ENCODE measurements around the gene TOP3B. TPM values are rescaled to one million over a fixed set of nuclear protein-coding genes. Genes with fewer than 3 reads are reported as not detected.
A peak's percentile ranks its signal among the peaks of the same experiment; 100 is the strongest.

Gene TOP3B
- total and polyA plus RNA-seq, 9 of the 15 experiments (the other 6 are each of a cell fraction or from before 2014, with no cell fraction given), result 3.0 to 188 (median 112) TPM

GRCh38 chr22:21970037-21970799 is 12.4 kb downstream of the TOP3B start (continued):
- TF ChIP-seq NONO (IDR thresholded peaks at IDR 0.05; ENCODE audit: low read depth in 2 of 2, low read length in 1 of 2) (no peak), SREBF1 (IDR thresholded peaks at IDR 0.05; ENCODE audit: borderline replicate concordance, low read depth, low read length) (no peak), IRF2 (CRISPR knock-in tag; IDR thresholded peaks at IDR 0.05) (0 out of 2 replicates have a peak, but pooled peaks have one; percentile 9), NKRF (IDR thresholded peaks at IDR 0.05; ENCODE audit: borderline replicate concordance) (0 out of 2 replicates have a peak, but pooled peaks have one; percentile 31), KLF10 (CRISPR knock-in tag; IDR thresholded peaks at IDR 0.05) (no peak), NR4A1 (CRISPR knock-in tag; IDR thresholded peaks at IDR 0.05) (no peak), NR4A1 (tag; IDR thresholded peaks at IDR 0.05) (no peak), KLF13 (tag; IDR thresholded peaks at IDR 0.05; ENCODE audit: borderline replicate concordance, low read depth) (no peak), SP2 (IDR thresholded peaks at IDR 0.05; ENCODE audit: extremely low read depth, low read depth, low read length, poor library complexity, severe bottlenecking) (peak; percentile 1), ETS1 (conservative IDR thresholded peaks at IDR 0.05; ENCODE audit: control insufficient read depth, low read depth, low read length) (peak; percentile 73; the same call in 1 of the 2 replicates), ELF4 (CRISPR knock-in tag; IDR thresholded peaks at IDR 0.05) (peak; percentile 87; the same call in 1 of the 2 replicates), ZNF696 (CRISPR knock-in tag; conservative IDR thresholded peaks at IDR 0.05) (no peak), RB1 (IDR thresholded peaks at IDR 0.05; ENCODE audit: low read depth) (0 out of 2 replicates have a peak, but pooled peaks have one; percentile 24), E2F8 (IDR thresholded peaks at IDR 0.05; ENCODE audit: low read depth, partially characterized antibody) (no peak)
